Liver (tissue), 3 donors: Measurements from ENCODE around the gene RASL12.

Experiments
- CTCF ChIP-seq: fragments of 150-350 bp; IDR thresholded peaks from 2 replicates; pipeline ENCODE4 v1.5.1; 2017; ENCODE audit warnings: improper control_type of control experiment, low read depth, low read length; ENCODE audit not compliant: missing input control
- JUND ChIP-seq, 2 donors: IDR thresholded peaks; 2 replicates each; pipeline ENCODE4 v1.6.1; 2016; ENCODE audit warnings: antibody characterized with exemption in 2 of 2
- MAX ChIP-seq: IDR thresholded peaks from 2 replicates; pipeline ENCODE4 v1.6.1; 2016; ENCODE audit warnings: antibody characterized with exemption
- RAD21 ChIP-seq, 2 donors: IDR thresholded peaks; 2 replicates each; pipeline ENCODE4 v1.6.1; 2016; ENCODE audit warnings: antibody characterized with exemption in 2 of 2, mild to moderate bottlenecking in 2 of 2
- SP1 ChIP-seq: IDR thresholded peaks from 2 replicates; pipeline ENCODE4 v1.6.1; 2018; ENCODE audit warnings: antibody characterized with exemption, mild to moderate bottlenecking
- donor health status: healthy.
- donor health status: healthy.

- TF ChIP-seq CTCF (no peak), SP1 (no peak), MAX (no peak), JUND (IDR thresholded peaks at IDR 0.05) (no peak), RAD21 (IDR thresholded peaks at IDR 0.05) (no peak)
Observed at GRCh38 chr15:65096481-65097385, 28.9 kb upstream of the RASL12 start.
